Stimulated activated CD4-positive, alpha-beta T cell treated with anti-CD3 and anti-CD28 coated beads, TNF-alpha, amount 100 ng/mL, for 48 hours (primary cell): ENCODE results near the gene MYOZ1.
"Not testable (repeated sequence)": the region's sequence is repeated elsewhere in the genome, so short reads cannot be mapped to it uniquely, and the experiment has no call there.

Source experiments
- DNase-seq, 3 donors: peaks; one replicate each; pipeline ENCODE4 v3.0.0-alpha.2; 2020; ENCODE audit warnings: low read depth in 3 of 3

The MYOZ1 gene

DNA sequence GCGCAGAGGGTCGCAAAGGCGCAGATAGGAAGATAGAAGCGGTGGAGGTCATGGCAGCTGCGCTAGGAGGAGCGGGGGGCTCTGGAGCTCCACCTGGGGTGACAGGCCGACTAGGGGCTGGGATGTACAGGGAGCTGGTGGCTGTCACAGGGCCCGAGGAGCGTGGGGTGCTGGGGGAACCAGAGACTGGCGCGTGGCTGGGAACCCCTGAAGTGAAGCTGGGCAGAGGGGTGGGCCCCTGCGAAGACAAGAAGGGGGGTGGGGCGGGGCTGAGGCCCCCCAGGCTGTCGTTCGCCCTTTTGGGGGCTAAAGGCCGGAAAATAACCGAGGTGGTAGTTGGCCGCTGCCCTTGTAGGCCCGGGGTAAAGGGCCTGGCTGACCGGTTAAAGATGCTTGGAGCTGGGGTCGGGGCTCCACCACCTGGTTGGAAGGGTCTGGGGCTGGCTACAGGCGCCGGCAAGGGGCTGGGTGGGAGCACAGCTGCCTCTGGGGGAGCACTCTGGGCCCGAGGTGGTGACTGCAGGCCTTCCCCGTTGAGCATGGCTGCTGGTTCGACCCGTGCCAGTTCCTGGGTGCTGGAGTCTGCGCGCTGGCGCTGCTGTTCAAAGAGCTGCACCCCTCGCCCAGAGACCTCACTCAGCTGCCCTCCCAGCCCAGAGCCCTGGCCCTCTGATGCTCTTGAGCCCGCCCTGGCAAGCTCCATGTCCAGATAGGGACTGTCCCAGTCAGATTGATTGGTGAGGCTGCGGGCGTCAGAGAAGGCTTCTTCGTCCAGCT lies 6.8 kb upstream of the MYOZ1 start:
- DNase-seq, result no peak

DNA sequence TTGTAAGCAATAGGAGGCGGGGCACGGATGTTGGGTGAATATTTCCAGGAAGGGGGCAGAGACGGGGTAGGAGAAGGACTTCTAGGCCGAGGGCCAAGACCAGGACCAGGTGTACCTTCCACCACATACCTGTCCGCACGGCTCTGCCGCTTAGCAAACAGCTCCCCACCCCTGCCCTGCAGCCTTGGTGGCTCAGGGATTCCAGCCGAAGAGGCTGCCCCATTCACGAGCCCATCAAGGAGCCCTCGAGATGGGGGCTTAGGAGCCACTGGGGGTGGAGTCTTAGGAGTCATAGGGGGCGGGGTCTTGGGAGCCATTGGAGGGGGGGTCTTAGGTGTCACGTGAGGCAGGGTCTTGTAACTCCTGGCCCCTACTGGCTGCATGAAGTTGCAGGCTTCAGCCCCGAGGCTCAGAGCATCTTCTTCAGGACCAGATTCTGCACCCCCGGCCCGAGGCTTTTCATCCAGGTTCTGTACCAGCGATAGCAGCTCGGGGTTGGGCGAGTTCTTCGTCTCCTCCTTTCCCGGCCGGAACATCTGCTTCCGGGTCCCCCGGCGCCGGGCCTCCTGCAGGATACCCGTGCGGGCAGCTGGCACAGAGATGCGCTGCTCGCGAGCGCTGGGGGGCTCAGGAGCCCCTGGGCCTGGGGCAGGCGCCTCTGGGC lies 6.1 kb upstream of the MYOZ1 start:
- peak in 1 of 3 donors; percentile 6 for DNase-seq

DNA sequence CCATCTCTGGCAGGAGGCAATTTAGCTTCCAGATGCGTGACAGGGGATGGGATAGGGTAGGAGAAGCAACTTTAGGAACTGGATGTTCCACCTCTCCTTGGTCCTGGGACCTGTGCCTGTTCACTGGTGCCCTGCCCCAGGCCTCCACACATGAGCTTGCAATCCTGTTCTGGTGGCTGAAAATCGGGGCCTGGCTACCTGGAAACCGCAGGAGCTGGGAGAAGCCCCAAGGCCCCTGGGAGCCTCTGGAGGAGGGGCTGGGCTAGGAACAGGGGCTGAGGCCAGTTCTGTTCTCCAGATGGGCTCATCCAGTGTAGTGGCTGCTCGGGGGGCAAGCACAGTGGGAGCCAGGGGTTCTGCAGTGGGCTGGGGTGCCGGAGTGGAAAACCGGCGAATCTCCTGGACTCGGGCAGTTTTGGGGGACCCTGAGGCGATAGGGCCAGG lies 5.3 kb upstream of the MYOZ1 start:
- no peak for DNase-seq

DNA sequence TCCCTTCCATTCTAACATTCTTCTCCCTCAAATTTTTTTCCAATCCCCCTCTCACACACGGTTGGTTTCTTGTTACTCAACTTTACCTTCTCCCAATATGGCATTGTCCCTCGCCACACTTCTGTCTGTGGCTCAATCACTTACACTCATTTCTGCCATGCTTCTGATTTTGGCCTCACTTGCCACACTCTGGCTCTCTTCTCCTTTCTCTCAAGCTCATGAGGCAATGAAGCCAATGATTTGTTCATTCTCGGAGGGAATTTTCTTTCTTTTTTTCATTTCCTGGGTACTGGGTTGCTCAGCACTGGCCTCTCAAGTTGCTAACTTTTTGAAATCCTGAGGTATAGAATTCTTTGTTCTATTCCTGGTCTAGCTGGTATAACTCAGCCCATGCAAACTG lies 4.0 kb upstream of the MYOZ1 start:
- no peak for DNase-seq

DNA sequence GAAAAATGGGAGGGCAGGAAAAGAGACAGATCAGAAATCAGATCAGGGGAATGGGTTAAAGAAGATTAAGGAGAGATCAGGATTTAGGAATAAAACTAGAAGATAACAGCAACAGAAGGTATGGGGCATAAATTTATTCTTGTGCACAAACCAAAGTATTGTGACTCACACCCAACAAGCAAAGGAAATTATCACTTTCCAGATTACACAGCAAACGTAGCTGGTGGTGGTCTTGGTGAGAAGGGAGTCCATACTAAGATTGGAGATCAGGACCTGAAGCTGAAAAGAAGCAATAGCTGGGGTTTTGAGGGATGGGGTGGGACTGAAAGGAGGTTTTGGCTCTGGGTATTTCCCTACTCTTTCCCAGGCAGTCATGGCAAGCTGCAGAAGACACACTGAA lies 3.5 kb upstream of the MYOZ1 start:
- DNase-seq, result no peak

- DNase-seq, result peak in 2 of 3 donors; percentile 9 to 17
Measured at GRCh38 chr10:73644015-73644743, 2.9 kb upstream of the MYOZ1 start.

DNA sequence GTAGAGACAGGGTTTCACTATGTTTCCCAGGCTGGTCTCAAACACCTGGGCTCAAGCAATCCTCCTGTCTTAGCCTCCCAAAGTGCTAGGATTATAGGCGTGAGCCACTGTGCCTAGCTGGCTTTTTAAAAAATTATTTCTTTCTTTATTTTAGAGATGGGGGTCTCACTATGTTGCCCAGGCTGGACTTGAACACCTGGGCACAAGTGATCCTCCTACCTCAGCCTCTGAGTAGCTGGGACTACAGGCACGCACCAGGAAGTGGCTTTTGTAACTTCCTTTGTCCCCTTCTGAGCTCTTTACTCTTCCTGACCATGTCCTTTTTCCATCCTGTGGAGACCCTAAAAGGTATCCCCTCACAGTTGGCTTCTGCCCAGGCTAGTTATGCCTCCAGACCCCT lies 2.1 kb upstream of the MYOZ1 start:
- DNase-seq, result no peak

DNA sequence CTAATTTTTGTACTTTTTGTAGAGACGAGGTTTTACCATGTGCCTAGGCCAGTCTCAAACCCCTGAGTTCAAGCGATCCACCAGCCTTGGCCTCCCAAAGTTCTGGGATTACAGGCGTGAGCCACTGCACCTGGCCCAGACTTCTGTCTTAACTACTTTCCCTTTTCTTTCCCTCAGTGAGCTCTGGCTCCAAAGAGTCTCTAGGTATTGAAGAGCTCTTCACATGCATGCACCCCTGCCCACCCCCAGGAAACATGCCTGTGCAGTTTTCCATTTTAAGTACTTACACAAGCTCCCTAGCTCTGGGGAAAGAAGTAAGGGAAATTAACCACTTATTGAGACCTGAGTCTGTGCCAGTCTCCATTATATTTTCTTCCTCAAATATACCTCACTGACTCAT lies 2.0 kb downstream of the MYOZ1 start:
- no peak for DNase-seq

GRCh38 chr10:73635781-73636180 lies 5.5 kb downstream of the MYOZ1 start:
- no peak for DNase-seq

DNA sequence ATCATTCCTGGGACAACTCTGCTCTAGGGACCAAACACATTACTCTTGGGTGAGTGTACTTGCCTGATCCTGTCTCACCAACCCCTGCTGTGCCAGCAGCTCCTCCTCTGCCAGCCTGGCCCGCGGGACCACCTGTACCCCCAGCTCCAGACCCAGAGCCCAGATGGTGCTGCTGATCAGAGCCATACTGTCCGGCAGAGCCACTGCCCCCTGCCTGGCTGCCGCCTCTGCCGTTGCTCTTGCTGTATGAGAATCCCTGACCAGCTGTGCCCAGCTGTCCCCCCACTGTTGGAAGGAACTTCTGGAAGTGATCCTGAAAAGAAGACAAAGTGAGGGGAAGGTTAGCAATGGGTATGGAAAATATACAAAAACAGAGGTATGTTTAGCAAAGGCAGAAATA lies 6.9 kb downstream of the MYOZ1 start:
- DNase-seq, result no peak

DNA sequence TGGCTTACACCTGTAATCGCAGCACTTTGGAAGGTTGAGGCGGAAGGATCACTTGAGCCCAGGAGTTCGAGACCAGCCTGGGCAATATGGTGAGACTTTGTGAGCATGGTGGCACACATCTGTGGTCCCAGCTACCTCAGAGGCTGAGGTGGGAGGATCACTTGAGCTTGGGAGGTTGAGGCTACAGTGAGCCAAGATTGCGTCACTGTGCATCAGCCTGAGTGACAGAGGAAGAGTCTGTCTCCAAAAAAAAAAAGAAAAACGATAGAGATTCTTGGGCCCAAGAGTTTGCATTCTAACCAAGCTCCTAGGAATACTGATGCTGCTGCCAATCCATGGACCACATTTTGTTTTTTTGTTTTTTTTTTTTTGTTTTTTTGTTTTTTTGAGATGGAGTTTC lies 12.1 kb downstream of the MYOZ1 start:
- DNase-seq, result no peak

DNA sequence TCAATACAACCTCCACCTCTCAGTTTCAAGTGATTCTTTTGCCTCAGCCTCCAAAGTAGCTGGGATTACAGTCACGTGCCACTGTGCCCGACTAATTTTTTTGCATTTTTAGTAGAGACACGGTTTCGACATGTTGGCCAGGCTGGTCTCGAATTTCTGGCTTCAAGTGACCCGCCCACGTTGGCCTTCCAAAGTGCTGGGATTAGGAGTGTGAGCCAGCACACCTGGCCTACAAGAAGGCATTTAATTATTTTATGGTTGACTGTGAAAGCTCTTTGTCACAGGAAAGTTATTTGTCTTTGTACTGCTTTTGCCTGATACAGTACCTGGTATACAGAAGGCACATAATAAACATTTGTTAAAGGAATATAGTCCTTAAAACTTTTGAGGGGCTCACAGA lies 12.9 kb downstream of the MYOZ1 start:
- DNase-seq, result no peak

GRCh38 chr10:73627300-73627699 lies 14.0 kb downstream of the MYOZ1 start:
- DNase-seq, result no peak

- peak; percentile 83 to 87 (median 86) for DNase-seq
Measured at GRCh38 chr10:73625884-73626752, 15.2 kb downstream of the MYOZ1 start.

DNA sequence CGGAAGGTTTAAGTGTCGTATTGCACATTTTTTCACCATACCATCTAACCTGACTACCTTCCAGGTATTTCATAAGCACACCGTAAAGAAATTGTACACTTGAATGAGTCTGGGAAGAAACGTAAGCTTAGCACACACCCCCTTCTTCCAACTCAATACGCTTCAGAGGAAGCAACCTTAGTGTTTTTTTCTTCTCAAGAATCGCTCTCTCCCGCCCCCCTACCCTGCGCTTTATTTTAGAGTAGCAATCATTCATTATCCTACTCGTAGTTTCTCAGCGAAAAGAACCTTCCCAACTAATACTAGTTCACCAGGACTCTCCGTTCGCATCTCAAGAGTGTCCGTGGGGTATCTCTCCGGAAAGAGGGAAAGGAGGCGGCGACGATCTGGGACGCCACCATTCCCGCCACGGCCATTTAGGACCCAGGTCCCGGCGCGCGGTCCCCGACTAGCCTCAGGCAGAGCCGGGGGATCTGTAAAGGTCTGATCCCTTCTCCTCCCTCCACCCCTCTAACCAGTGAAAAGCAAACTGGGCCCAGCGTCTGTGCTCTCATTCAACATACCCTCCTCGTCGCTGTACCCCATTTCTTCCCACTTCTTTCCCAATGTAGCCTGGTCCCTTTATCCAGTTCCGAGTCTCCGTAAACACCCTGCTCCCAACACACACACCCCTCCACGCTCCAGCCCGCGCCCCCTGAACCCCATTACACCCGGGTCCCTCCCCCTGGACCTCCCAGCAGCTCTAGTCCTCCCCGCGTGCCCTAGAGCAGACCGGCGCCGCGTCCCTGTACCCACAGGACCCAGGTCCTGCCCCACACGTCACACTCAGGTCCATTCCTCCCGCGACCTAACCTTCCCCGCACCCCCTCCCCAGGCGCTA lies 16.0 kb downstream of the MYOZ1 start:
- DNase-seq, result no peak

- no peak for DNase-seq
Measured at GRCh38 chr10:73623056-73623455, 18.2 kb downstream of the MYOZ1 start.

- DNase-seq, result not testable (repeated sequence)
Measured at GRCh38 chr10:73620974-73621373, 20.3 kb downstream of the MYOZ1 start.

DNA sequence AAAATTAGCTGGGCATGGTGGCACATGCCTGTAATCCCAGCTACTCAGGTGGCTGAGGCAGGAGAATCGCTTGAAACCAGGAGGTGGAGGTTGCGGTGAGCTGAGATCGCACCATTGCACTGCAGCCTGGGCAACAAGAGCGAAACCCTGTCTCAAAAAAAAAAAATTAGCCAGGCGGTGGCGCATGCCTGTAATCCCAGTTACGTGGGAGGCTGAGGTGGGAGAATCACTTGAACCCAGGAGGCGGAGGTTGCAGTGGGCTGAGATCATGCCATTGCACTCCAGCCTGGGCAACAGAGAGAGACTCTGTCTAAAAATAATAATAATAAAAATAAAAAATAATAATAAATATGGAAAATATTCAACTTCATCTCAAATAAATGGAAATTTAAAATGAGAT lies 24.1 kb downstream of the MYOZ1 start:
- DNase-seq, result not testable (repeated sequence)

GRCh38 chr10:73614720-73615119 lies 26.6 kb downstream of the MYOZ1 start:
- no peak for DNase-seq

DNA sequence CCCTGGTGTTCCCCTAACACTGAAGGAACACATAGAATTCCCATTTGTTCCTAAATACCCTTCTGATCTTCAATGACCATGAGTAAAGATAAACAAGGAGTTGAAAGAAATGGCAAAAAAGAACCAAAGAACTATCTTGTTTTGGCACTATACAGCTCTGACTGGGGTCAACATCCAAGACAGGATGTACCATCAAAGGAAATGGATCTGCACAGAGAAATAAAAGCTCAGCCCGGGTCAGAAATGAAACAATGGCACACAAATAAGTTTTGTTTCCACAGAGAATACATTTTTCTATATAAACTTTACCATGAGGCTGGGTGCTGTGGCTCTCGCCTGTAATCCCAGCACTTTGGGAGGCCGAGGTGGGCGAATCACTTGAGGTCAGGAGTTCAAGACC lies 32.2 kb downstream of the MYOZ1 start:
- no peak for DNase-seq

DNA sequence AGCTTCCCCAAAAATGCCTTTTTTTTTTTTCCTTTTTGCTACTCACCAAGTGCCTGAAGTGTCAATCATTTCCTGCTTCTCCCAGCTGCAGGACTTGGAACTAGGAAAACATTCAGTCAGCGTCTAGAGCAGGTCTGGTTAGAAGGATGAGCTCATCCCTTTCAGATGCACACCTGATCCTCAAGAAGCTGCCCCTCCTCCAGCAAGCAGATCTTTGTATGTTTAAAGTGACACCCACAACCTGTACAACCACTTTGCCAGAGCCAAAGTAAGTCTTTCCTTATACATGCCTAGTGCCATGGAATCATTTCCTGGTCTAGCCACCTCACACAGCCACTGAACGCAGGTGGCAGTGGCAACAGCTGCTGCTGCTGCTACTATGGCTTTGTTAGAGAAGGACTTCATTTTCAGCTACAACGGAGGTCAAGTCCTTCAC lies 39.8 kb downstream of the MYOZ1 start:
- no peak for DNase-seq
